ENCODE data around the gene ASCC3.

DNA sequence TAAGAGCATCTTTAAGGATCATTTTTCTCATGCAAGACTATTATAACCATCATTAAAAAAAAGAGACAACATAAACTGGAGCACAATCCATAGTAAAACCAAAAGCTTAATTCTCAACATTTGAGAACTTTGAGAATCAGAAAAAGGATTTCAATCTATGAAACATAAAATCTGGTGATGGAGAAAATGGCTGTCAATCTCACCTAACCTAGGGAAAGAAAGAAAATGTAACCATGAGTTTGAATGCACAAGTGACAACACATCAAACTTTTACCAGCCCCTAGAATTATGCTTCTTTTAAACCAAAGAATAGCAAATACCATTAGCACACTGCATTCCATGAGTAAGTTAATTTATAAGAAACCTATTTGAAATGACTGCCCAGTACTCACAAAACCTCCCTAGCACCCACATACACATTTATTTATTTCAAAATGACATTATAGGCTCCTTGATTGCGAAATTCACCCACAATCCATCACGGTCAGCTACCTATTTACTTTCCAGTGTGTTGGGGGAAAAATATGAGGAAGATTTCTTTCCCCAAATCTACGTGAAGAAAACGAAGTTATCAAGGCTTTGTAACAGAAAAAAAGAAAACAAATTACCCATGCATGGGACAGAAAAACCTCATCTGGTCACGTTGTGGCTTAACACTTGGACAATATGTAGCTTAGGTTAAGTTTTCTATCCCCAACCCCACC, 828 bp downstream of the ASCC3 start:
- TF ChIP-seq, protein P1, sequence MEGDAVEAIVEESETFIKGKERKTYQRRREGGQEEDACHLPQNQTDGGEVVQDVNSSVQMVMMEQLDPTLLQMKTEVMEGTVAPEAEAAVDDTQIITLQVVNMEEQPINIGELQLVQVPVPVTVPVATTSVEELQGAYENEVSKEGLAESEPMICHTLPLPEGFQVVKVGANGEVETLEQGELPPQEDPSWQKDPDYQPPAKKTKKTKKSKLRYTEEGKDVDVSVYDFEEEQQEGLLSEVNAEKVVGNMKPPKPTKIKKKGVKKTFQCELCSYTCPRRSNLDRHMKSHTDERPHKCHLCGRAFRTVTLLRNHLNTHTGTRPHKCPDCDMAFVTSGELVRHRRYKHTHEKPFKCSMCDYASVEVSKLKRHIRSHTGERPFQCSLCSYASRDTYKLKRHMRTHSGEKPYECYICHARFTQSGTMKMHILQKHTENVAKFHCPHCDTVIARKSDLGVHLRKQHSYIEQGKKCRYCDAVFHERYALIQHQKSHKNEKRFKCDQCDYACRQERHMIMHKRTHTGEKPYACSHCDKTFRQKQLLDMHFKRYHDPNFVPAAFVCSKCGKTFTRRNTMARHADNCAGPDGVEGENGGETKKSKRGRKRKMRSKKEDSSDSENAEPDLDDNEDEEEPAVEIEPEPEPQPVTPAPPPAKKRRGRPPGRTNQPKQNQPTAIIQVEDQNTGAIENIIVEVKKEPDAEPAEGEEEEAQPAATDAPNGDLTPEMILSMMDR (conservative IDR thresholded peaks at IDR 0.05; ENCODE audit: low read length), result no peak
- no peak for TF ChIP-seq EZH2phosphoT487 (IDR thresholded peaks at IDR 0.05; ENCODE audit: borderline replicate concordance)

Data from Loucy (cell line).